ENCODE data around the gene TSPAN9.

Gene TSPAN9

DNA sequence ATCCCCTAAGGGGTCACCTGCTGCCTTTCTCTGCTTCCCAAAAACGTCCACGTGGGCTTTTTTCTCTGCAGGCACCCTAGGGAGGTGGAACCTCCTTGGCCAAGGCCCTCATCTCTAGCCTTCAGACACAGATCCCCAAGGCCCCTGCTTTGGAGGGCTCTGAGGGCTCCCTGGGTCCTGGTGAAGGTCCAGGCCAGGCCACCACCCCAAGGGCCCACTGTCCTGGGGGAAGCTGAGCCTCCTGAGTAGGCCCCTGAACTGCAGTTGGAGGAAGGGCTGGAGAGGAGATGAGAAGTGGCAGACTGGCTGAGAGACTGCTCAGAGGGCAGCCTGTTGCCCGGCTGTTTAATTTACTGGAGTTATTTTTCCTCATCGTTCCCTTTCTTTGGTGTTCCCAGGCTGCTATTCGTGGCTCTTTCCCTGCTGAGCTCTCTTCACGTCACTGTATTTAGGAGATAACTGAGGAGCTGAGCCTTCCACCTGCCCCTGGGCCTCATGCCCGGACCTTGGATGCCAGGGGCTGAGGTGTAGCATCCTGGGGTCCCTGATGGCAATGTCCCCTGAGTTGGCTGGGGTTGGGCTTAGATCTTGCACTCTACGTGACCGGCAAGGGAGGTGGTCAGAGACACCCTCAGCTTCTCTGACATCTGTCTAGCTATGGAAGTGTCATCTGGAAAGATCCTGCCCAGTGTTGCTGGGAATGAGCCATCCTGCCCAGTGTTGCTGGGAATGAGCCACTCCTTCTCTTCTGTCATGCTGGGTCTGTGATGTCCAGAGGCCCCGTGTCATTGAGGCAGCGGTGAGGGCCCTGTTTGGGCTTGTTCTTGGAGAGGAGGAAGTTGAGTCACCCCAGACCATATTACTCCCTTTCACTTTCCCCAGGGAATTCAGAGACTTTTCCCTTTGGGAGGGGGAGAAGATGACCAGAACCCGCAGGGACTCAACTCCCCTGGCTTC is 139.8 kb downstream of the TSPAN9 start:
- Histone ChIP-seq H3K9ac (ENCODE audit: insufficient read length) (no peak overlapping the region), H3K9me3 (ENCODE audit: low read depth, low read length) (no peaks in the 10 kb centered on the region), H3K36me3 (ENCODE audit: insufficient read depth, low read length) (no peaks in the 10 kb centered on the region), H3K4me3 (no peak overlapping the region), H3K27ac (no peak overlapping the region)
- DNase-seq (ENCODE audit: low read depth, low spot score) = no peak
- TF ChIP-seq FOXP2 (optimal IDR thresholded peaks at IDR 0.05; ENCODE audit: control extremely low read depth, extremely low read length, insufficient read depth) (no peak), EZH2 (IDR thresholded peaks at IDR 0.05) (no peak), POLR2AphosphoS5 (IDR thresholded peaks at IDR 0.05; ENCODE audit: borderline replicate concordance, low read depth, low read length) (no peak)

DNA sequence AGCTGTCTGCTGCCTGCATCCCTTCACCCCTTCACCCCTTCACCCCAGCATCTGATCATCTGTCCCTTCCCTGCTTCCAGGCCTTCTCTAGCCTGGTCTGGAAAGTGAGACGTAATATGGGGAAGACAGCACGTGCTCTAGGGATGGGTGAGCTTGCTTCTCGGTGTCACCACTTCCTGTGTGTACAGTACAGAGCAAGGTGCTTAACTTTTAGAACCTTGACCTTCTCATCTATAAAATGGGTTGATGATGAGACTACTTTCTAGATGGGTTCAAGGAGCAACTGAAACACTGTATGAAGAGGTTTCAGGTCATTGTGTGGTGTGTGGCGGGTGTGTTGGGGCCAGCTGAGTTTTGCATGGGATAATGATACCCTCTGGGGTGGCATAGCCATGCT is 140.5 kb downstream of the TSPAN9 start:
- Histone ChIP-seq H3K9ac (ENCODE audit: insufficient read length) (no peak overlapping the region), H3K4me3 (no peak overlapping the region), H3K27ac (no peak overlapping the region), H3K9me3 (ENCODE audit: low read depth, low read length) (no peaks in the 10 kb centered on the region), H3K36me3 (ENCODE audit: insufficient read depth, low read length) (no peaks in the 10 kb centered on the region)
- no peak for DNase-seq (ENCODE audit: low read depth, low spot score)
- no peak for TF ChIP-seq FOXP2 (optimal IDR thresholded peaks at IDR 0.05; ENCODE audit: control extremely low read depth, extremely low read length, insufficient read depth)
- TF ChIP-seq POLR2AphosphoS5 (IDR thresholded peaks at IDR 0.05; ENCODE audit: borderline replicate concordance, low read depth, low read length) = no peak
- TF ChIP-seq EZH2 (IDR thresholded peaks at IDR 0.05) = no peak

DNA sequence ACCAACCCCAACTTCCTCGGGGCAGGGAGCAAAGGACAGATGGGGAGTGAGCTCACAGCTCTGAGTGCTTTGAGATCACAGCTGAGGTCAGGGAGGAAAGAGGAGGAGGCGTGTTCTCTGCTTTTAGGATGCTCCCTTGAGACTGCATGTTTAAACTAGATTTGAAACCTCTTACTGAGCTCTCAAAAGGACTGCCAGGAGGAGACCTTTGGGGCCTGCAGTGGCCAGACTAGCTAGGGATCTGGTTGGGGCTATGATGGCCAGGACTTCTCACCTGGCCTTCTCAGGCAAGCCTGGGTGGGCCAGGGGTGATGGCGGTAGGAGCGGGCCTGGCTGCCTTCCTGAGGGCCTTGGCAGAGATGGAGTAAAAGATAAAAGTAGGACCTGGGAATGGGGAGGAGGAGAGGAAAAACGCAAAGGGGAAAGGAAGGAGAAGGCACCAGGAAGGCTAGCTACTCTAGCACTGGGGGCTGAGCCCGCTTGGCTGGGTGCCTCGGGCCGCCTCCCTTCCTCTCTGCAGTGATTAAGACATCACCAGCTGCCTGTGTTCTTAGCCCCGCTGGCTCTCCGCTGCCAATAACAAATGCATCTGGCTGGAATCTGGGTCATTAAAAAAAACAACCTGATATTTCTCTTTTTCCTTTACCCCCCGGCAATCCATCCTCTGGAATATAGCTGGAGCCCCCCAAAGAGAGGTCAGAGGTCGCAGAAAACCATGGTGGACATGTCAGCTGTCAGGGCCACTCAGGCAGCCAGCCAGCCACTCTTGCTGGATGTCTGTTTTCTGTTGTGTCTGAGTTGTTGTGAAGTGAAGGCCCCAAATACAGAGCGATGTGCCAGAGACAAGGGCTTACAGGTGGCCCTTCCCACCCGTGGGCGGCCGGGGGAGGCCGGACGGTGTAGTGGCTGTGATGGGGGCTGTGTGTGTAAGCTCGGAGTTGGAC is 141.3 kb downstream of the TSPAN9 start:
- DNase-seq (ENCODE audit: low read depth, low spot score) = no peak
- Histone ChIP-seq H3K4me3 (no peak overlapping the region), H3K36me3 (ENCODE audit: insufficient read depth, low read length) (no peaks in the 10 kb centered on the region), H3K27ac (no peak overlapping the region), H3K9me3 (ENCODE audit: low read depth, low read length) (no peaks in the 10 kb centered on the region), H3K9ac (ENCODE audit: insufficient read length) (no peak overlapping the region)
- TF ChIP-seq POLR2AphosphoS5 (IDR thresholded peaks at IDR 0.05; ENCODE audit: borderline replicate concordance, low read depth, low read length) (no peak), EZH2 (IDR thresholded peaks at IDR 0.05) (no peak), FOXP2 (optimal IDR thresholded peaks at IDR 0.05; ENCODE audit: control extremely low read depth, extremely low read length, insufficient read depth) (no peak)

DNA sequence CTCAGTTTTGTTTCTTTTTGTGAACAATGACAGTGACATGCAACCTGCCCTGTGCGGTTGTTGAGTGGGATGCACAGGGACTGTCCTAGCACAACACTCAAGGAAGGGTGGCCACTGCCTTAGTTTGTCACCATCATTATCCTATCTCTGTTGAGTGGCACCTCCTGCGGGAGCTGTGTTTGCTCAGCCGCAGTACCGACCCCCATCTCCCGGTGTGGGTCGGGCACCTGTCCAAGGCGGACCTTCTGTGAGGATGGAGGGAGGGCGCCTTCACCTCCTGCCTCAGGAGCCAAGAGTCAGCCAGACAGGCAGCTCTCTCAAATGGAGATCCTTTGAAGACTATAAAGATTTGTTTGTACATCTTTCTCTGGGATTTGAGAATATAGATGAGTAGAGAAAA is 142.1 kb downstream of the TSPAN9 start:
- no peak for DNase-seq (ENCODE audit: low read depth, low spot score)
- no peak overlapping the region for H3K9ac ChIP-seq (ENCODE audit: insufficient read length)
- TF ChIP-seq FOXP2 (optimal IDR thresholded peaks at IDR 0.05; ENCODE audit: control extremely low read depth, extremely low read length, insufficient read depth) = no peak
- TF ChIP-seq POLR2AphosphoS5 (IDR thresholded peaks at IDR 0.05; ENCODE audit: borderline replicate concordance, low read depth, low read length) = no peak
- TF ChIP-seq EZH2 (IDR thresholded peaks at IDR 0.05) = no peak
- no peak overlapping the region for H3K4me3 ChIP-seq
- H3K36me3 ChIP-seq (ENCODE audit: insufficient read depth, low read length) = no peaks in the 10 kb centered on the region
- no peak overlapping the region for H3K27ac ChIP-seq
- H3K9me3 ChIP-seq (ENCODE audit: low read depth, low read length) = no peaks in the 10 kb centered on the region

DNA sequence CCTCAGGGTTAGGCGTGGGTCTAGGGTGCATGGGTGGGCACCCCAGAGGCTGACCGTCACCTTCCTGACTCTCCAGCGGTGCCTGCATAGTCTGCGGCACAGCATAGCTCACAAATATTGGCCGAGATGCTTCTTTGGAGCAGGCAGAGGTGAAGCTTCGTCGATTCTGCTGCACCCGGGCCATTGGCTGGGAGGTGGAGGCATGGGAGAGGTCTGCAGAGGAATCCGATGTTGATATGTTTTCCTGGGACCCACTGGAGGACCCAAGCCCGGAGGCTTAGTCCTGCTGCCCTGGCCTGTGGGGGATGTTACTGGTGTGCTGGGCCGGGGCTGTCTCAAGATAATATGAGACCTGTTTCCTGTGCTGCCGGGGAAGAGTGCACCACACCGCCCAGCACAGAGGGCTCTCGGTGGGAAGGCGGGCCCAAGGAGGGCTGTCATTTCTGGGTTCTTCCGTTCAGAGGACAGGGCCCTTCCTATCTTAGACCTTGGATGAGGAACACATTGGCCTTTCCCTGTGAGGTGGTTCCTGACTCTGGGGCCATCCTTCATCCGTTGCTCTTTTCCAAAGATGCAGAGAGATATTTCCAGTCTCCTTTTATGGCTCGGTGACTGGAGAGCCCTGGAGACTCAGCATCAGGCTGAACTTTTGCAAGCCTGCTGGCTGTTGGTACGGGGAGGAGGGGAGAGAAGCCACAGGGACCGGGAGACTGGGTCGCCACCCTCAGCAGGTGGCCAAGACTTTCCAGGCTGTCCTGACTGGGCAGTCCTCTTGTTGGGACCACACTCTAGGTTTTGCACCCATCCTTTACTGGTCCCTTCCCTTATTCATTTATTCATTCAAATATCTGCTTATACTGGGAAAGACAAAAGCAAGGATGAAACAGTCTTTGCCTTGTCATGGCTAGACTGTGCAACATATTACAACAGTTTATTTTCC is 143.5 kb downstream of the TSPAN9 start:
- Histone ChIP-seq H3K9me3 (ENCODE audit: low read depth, low read length) (no peaks in the 10 kb centered on the region), H3K36me3 (ENCODE audit: insufficient read depth, low read length) (no peaks in the 10 kb centered on the region), H3K27ac (no peak overlapping the region), H3K4me3 (no peak overlapping the region), H3K9ac (ENCODE audit: insufficient read length) (no peak overlapping the region)
- TF ChIP-seq POLR2AphosphoS5 (IDR thresholded peaks at IDR 0.05; ENCODE audit: borderline replicate concordance, low read depth, low read length) = no peak
- TF ChIP-seq FOXP2 (optimal IDR thresholded peaks at IDR 0.05; ENCODE audit: control extremely low read depth, extremely low read length, insufficient read depth) = no peak
- TF ChIP-seq EZH2 (IDR thresholded peaks at IDR 0.05) = no peak
- no peak for DNase-seq (ENCODE audit: low read depth, low spot score)

DNA sequence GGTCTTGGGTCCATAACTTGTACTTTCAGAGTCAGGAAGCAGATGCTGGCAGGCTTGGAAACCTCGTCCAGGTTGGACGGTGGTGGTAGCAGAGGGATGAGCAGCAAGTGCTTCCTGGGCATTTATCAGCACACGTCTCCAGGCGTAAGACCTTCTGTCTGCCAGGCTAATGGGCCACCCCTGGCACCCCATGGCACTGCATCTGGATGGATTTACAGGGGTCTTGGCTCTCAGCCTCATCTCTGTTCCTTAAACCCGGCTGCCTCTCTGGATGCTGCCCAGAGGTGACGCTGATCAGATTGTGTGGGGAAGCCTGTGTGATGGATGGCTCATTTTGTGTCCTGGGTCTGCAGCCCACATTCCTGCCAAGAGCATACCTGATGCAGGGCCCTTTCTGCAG is 145.1 kb downstream of the TSPAN9 start:
- Histone ChIP-seq H3K9ac (ENCODE audit: insufficient read length) (no peak overlapping the region), H3K36me3 (ENCODE audit: insufficient read depth, low read length) (no peaks in the 10 kb centered on the region), H3K4me3 (no peak overlapping the region), H3K27ac (no peak overlapping the region), H3K9me3 (ENCODE audit: low read depth, low read length) (no peaks in the 10 kb centered on the region)
- DNase-seq (ENCODE audit: low read depth, low spot score) = no peak
- TF ChIP-seq POLR2AphosphoS5 (IDR thresholded peaks at IDR 0.05; ENCODE audit: borderline replicate concordance, low read depth, low read length) (no peak), FOXP2 (optimal IDR thresholded peaks at IDR 0.05; ENCODE audit: control extremely low read depth, extremely low read length, insufficient read depth) (no peak), EZH2 (IDR thresholded peaks at IDR 0.05) (no peak)

DNA sequence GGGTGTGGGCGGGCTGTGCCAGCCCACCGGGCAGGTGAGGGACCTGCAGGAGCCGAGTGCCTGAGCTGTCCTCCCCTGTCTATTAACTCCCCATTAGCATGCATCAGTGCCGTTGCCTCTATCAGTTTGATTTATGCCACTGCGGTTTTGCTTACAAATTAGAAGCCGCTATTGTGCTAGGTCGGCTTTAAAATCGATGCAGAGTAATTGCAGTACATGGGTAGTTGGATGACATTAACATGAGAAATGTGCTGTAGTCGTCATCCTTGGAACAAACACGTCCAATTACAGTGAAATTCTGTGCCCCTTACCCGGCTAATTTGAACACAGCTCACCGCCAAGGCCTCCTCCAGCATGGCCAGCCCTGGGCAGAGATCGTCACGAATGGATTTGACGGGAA is 145.8 kb downstream of the TSPAN9 start:
- DNase-seq (ENCODE audit: low read depth, low spot score) = no peak
- H3K9me3 ChIP-seq (ENCODE audit: low read depth, low read length) = no peaks in the 10 kb centered on the region
- TF ChIP-seq POLR2AphosphoS5 (IDR thresholded peaks at IDR 0.05; ENCODE audit: borderline replicate concordance, low read depth, low read length) (no peak), FOXP2 (optimal IDR thresholded peaks at IDR 0.05; ENCODE audit: control extremely low read depth, extremely low read length, insufficient read depth) (no peak), EZH2 (IDR thresholded peaks at IDR 0.05) (no peak)
- H3K27ac ChIP-seq = no peak overlapping the region
- H3K9ac ChIP-seq (ENCODE audit: insufficient read length) = no peak overlapping the region
- H3K36me3 ChIP-seq (ENCODE audit: insufficient read depth, low read length) = no peaks in the 10 kb centered on the region
- H3K4me3 ChIP-seq = no peak overlapping the region

Data from SK-N-MC (cell line).